Thyroid gland (tissue), 4 donors: Measurements from ENCODE around the gene TBX18.

Experiments
- CTCF ChIP-seq, 6 experiments: fragments of 200-600 bp in 3 of 6; fragments of 450-650 bp in 3 of 6; sonication (generic) in 3 of 6; IDR thresholded peaks; one replicate each; pipeline ENCODE4 v1.5.1; 2016 to 2019; ENCODE audit warnings: antibody characterized with exemption in 6 of 6, mild to moderate bottlenecking in 2 of 6, inconsistent platforms in 1 of 6, moderate library complexity in 1 of 6
- POLR2A ChIP-seq, 2 donors: fragments of 450-650 bp; IDR thresholded peaks; one replicate each; pipeline ENCODE4 v1.6.1; 2017; ENCODE audit warnings: antibody characterized with exemption in 2 of 2, mild to moderate bottlenecking in 2 of 2, moderate library complexity in 1 of 2

- TF ChIP-seq CTCF (IDR thresholded peaks at IDR 0.05) = no peak
- no peak for TF ChIP-seq POLR2A (IDR thresholded peaks at IDR 0.05)
Observed at GRCh38 chr6:84645563-84646266, 118.7 kb downstream of the TBX18 start.
